Sigmoid colon (tissue), 4 donors: Measurements from ENCODE around the gene THSD8.

ENCODE experiments used
- CTCF ChIP-seq, 4 experiments: fragments of 450-650 bp in 3 of 4; fragments of 200-600 bp in 1 of 4; IDR thresholded peaks; one replicate each; pipeline ENCODE4 v1.5.1; 2016 to 2019; ENCODE audit warnings: antibody characterized with exemption in 4 of 4, mild to moderate bottlenecking in 3 of 4, moderate library complexity in 2 of 4
- EP300 ChIP-seq, 4 donors: sonication (generic); formaldehyde crosslinking; IDR thresholded peaks; one replicate each; pipeline ENCODE4 v1.6.1; 2017; ENCODE audit warnings: antibody characterized with exemption in 4 of 4

- no peak for TF ChIP-seq CTCF (IDR thresholded peaks at IDR 0.05)
- TF ChIP-seq EP300 (IDR thresholded peaks at IDR 0.05) = no peak
Measured at GRCh38 chr19:12838886-12839756, 37.3 kb downstream of the THSD8 start.
